Measurements from ENCODE around the gene FAM131C.

Gene FAM131C

DNA sequence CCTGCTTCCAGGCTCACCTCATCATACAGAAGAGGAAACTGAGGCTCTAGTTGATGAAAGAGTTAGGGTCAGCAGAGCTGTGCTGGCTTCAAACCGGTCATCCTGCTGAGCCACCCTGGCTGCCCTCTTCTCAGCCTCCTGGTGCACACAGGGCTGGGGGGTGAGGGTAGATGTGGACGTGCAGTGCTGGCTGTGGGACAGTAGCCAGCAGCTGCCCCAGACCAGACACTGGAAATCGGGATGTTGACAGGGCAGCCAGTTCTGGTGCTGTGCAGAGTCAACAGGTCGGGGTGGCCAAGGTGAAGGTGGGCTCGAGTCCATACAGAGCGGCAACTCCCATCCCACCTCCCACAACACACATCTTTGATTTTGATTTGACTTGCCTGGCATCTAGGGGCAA, 53.1 kb downstream of the FAM131C start:
- TF ChIP-seq EZH2phosphoT487 (conservative IDR thresholded peaks at IDR 0.05; ENCODE audit: low read length), result no peak
- Histone ChIP-seq H2AFZ (ENCODE audit: low read depth, low read length, severe bottlenecking) (no peak overlapping the region), H4K20me1 (ENCODE audit: low read depth, low read length) (no peaks in the 10 kb centered on the region)

DNA sequence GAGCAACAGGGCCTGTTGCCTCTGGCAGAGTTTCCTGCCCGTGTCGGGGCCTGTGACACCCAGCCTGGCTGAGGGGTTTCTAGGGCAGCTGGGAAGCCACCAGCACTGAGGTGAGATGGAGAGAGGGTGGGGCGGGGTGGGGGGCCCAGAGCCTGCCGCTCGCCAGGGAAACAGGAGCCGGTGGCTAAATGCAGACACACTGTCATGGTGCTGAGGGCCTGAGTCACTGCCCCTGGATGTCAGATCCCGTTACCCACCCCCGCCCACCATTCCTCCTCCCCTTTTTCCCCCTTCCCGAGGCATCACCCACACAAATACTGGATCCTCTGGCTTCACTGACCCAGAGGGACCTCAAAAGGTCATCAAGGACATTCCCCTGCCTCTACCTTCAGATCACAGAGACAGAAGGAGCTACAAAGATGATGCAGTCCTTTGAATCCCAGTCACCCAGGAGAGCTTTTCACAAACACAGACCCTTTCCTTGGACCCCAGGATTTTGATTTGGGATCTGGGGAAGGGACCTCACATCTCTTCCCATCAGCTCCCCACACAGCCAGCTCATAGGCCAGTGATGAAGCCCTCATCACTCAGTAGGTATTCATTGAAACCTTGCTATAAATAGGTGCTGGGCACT, 53.7 kb downstream of the FAM131C start:
- no peak overlapping the region for H3K4me3 ChIP-seq (ENCODE audit: insufficient read depth, low read length, poor library complexity, severe bottlenecking)
- TF ChIP-seq, protein P1, sequence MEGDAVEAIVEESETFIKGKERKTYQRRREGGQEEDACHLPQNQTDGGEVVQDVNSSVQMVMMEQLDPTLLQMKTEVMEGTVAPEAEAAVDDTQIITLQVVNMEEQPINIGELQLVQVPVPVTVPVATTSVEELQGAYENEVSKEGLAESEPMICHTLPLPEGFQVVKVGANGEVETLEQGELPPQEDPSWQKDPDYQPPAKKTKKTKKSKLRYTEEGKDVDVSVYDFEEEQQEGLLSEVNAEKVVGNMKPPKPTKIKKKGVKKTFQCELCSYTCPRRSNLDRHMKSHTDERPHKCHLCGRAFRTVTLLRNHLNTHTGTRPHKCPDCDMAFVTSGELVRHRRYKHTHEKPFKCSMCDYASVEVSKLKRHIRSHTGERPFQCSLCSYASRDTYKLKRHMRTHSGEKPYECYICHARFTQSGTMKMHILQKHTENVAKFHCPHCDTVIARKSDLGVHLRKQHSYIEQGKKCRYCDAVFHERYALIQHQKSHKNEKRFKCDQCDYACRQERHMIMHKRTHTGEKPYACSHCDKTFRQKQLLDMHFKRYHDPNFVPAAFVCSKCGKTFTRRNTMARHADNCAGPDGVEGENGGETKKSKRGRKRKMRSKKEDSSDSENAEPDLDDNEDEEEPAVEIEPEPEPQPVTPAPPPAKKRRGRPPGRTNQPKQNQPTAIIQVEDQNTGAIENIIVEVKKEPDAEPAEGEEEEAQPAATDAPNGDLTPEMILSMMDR (IDR thresholded peaks at IDR 0.05; ENCODE audit: insufficient read depth, low read length, poor library complexity, severe bottlenecking), result no peak
- TF ChIP-seq EZH2phosphoT487 (conservative IDR thresholded peaks at IDR 0.05; ENCODE audit: low read length), result no peak
- H2AFZ ChIP-seq (ENCODE audit: low read depth, low read length, severe bottlenecking), result no peak overlapping the region
- H4K20me1 ChIP-seq (ENCODE audit: low read depth, low read length), result no peaks in the 10 kb centered on the region
- no peak overlapping the region for H3K4me2 ChIP-seq (ENCODE audit: low read depth, low read length, poor library complexity, severe bottlenecking)
- no peaks in the 10 kb centered on the region for H3K9me2 ChIP-seq (replicated peaks; ENCODE audit: insufficient read depth, low read length)
- H3K79me2 ChIP-seq (ENCODE audit: insufficient read depth, low read length), result no peaks in the 10 kb centered on the region
- H3K27me3 ChIP-seq (ENCODE audit: low read length), result no peaks in the 10 kb centered on the region
- no peak overlapping the region for H3K27ac ChIP-seq (ENCODE audit: low read depth, low read length)
- H3K9me3 ChIP-seq (ENCODE audit: insufficient read depth, low read length), result no peaks in the 10 kb centered on the region
- no peak overlapping the region for H3K9ac ChIP-seq (ENCODE audit: low read length)
- H3F3A ChIP-seq (ENCODE audit: insufficient read depth), result no peaks in the 10 kb centered on the region
- no peaks in the 10 kb centered on the region for H3K36me3 ChIP-seq (ENCODE audit: low read length)

More for the DNA sequence above, 53.1 kb downstream of the FAM131C start:
- Histone ChIP-seq H3K36me3 (ENCODE audit: low read length) (no peaks in the 10 kb centered on the region), H3K4me2 (ENCODE audit: low read depth, low read length, poor library complexity, severe bottlenecking) (no peak overlapping the region), H3K9me3 (ENCODE audit: insufficient read depth, low read length) (no peaks in the 10 kb centered on the region), H3K4me3 (ENCODE audit: insufficient read depth, low read length, poor library complexity, severe bottlenecking) (no peak overlapping the region), H3K9me2 (replicated peaks; ENCODE audit: insufficient read depth, low read length) (no peaks in the 10 kb centered on the region), H3K27ac (ENCODE audit: low read depth, low read length) (no peak overlapping the region), H3K27me3 (ENCODE audit: low read length) (no peaks in the 10 kb centered on the region), H3K79me2 (ENCODE audit: insufficient read depth, low read length) (no peaks in the 10 kb centered on the region), H3F3A (ENCODE audit: insufficient read depth) (no peaks in the 10 kb centered on the region), H3K9ac (ENCODE audit: low read length) (no peak overlapping the region)

DNA sequence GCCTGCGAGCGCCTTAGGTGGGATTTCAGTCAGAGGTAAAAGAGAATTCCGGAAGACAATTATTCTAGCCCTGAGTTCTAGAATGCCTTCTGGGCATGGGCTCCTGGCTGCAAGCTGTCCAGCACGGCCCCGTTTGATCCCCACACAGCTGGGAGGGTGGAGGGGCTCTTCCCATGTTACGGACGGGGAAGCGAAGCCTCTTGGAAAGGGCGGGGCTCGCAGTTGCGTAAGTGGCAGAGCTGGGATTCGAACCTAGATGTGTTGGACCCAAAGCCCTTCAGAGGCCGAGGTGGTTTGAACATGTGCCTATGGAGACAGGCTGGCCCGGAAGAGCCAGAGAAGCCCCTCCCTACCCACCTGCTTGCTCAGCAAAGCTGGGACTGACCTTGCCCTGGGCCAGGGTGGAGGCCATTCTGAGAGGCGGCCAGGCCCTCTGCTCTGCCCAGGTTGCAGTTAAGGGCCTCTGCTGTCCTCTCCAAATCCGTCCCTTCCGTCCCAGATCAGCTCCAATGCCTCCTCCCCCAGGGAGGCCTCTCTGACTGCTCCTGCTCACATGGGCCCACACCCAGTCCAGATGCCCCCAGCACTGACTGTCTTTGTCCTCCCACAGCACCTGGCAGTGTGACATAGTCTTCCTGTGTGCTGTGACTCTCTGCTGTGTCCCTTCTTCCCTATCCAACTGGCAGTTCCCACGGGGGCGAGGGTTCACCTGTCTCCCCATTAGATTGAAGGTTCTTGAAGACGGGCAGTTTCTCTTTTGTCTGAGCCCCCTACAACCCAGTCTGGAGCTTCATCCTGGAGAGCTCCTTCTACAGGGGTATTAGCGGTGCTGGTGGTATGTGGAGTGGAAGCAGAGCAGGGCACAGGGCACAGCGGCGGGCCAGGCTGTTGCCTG, 54.5 kb downstream of the FAM131C start:
- Histone ChIP-seq H3F3A (ENCODE audit: insufficient read depth) (no peaks in the 10 kb centered on the region), H3K4me3 (ENCODE audit: insufficient read depth, low read length, poor library complexity, severe bottlenecking) (no peak overlapping the region), H2AFZ (ENCODE audit: low read depth, low read length, severe bottlenecking) (no peak overlapping the region), H3K9ac (ENCODE audit: low read length) (no peak overlapping the region), H3K4me2 (ENCODE audit: low read depth, low read length, poor library complexity, severe bottlenecking) (no peak overlapping the region), H3K9me3 (ENCODE audit: insufficient read depth, low read length) (no peaks in the 10 kb centered on the region), H3K27ac (ENCODE audit: low read depth, low read length) (no peak overlapping the region), H3K36me3 (ENCODE audit: low read length) (no peaks in the 10 kb centered on the region), H3K27me3 (ENCODE audit: low read length) (no peaks in the 10 kb centered on the region), H3K79me2 (ENCODE audit: insufficient read depth, low read length) (no peaks in the 10 kb centered on the region), H4K20me1 (ENCODE audit: low read depth, low read length) (no peaks in the 10 kb centered on the region), H3K9me2 (replicated peaks; ENCODE audit: insufficient read depth, low read length) (no peaks in the 10 kb centered on the region)
- no peak for TF ChIP-seq EZH2phosphoT487 (conservative IDR thresholded peaks at IDR 0.05; ENCODE audit: low read length)
- TF ChIP-seq, protein P1 (IDR thresholded peaks at IDR 0.05; ENCODE audit: insufficient read depth, low read length, poor library complexity, severe bottlenecking), result no peak

DNA sequence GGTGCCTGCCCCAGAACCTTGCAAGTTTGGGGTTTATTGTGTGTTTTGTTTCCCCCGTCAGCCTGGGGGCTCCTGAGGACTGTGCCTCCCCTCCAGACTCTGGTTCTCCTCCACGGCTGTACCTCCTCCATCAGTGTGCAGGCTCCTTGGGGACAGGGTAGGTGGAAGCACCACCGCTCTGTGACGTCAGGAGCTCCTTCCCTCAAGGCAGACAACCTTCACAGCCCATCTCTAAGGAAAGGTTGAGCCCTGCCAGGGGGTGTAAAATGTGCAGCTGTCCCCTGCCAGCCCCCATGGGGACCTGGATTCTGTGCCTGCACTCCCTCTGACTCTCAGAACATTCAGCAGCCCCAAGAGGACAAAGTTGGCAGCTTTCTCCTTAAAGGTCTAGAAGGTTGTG, 55.1 kb downstream of the FAM131C start:
- H4K20me1 ChIP-seq (ENCODE audit: low read depth, low read length), result no peaks in the 10 kb centered on the region
- no peaks in the 10 kb centered on the region for H3K9me2 ChIP-seq (replicated peaks; ENCODE audit: insufficient read depth, low read length)
- H2AFZ ChIP-seq (ENCODE audit: low read depth, low read length, severe bottlenecking), result no peak overlapping the region
- no peaks in the 10 kb centered on the region for H3K36me3 ChIP-seq (ENCODE audit: low read length)
- no peak overlapping the region for H3K4me2 ChIP-seq (ENCODE audit: low read depth, low read length, poor library complexity, severe bottlenecking)
- H3K79me2 ChIP-seq (ENCODE audit: insufficient read depth, low read length), result no peaks in the 10 kb centered on the region
- no peak overlapping the region for H3K9ac ChIP-seq (ENCODE audit: low read length)
- H3K27me3 ChIP-seq (ENCODE audit: low read length), result no peaks in the 10 kb centered on the region
- H3K9me3 ChIP-seq (ENCODE audit: insufficient read depth, low read length), result no peaks in the 10 kb centered on the region
- no peak overlapping the region for H3K27ac ChIP-seq (ENCODE audit: low read depth, low read length)
- no peaks in the 10 kb centered on the region for H3F3A ChIP-seq (ENCODE audit: insufficient read depth)
- no peak overlapping the region for H3K4me3 ChIP-seq (ENCODE audit: insufficient read depth, low read length, poor library complexity, severe bottlenecking)
- no peak for TF ChIP-seq EZH2phosphoT487 (conservative IDR thresholded peaks at IDR 0.05; ENCODE audit: low read length)
- TF ChIP-seq, protein P1 (IDR thresholded peaks at IDR 0.05; ENCODE audit: insufficient read depth, low read length, poor library complexity, severe bottlenecking), result no peak
